GM20000 (cell line): ENCODE data around the gene CRPPA.

Source experiments
- DNase-seq: peaks from one replicate; pipeline ENCODE4 v3.0.0; 2012; ENCODE audit warnings: low spot score
- CTCF ChIP-seq: IDR thresholded peaks from 2 replicates; pipeline ENCODE4 v1.5.1; 2012; ENCODE audit warnings: mild to moderate bottlenecking, control low read depth; ENCODE audit errors: extremely low read depth, missing control alignments

The CRPPA gene

GRCh38 chr7:16400893-16401275 is 20.5 kb downstream of the CRPPA start:
- no peak for DNase-seq
- TF ChIP-seq CTCF = no peak

DNA sequence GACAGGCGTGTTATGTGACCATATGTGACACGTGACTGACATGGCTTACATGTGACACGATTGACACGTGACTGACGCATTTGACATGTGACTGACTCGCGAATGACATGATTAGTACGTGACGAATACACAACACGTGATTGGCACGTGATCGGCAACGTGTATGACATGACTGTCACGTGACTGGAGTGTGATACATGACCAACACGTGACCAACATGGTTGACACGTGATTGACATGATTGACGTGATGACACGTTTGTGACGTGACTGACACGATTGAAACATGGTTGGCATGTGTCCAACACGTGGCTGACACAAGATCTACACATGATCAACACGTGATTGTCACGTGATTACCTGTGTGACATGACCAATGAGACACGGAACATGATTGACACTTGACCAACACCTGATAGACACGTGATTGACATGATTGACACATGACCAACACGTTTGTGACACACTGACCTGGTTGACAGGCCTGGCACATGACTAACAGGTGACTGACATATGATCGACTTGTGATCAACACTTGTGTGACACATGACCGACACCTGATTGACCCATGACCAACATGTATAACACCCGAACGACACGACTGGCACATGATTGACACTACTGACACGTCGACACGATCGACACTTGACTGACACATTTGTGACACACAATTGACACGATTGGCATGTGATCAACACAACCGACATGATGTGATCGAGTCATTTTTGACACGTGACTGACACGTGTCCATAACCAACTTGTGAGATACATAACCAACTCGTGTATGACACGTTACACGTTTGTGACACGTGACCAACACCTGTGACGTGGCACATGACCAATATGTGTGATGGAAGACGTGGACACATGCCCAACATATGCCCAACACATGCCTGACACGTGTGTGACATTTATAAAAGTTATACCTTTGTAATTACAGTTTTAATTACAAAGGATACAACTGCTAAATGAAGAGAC is 21.1 kb downstream of the CRPPA start:
- no peak for TF ChIP-seq CTCF
- DNase-seq = no peak

- DNase-seq = no peak
- no peak for TF ChIP-seq CTCF
Measured at GRCh38 chr7:16399265-16399831, 22.0 kb downstream of the CRPPA start.

DNA sequence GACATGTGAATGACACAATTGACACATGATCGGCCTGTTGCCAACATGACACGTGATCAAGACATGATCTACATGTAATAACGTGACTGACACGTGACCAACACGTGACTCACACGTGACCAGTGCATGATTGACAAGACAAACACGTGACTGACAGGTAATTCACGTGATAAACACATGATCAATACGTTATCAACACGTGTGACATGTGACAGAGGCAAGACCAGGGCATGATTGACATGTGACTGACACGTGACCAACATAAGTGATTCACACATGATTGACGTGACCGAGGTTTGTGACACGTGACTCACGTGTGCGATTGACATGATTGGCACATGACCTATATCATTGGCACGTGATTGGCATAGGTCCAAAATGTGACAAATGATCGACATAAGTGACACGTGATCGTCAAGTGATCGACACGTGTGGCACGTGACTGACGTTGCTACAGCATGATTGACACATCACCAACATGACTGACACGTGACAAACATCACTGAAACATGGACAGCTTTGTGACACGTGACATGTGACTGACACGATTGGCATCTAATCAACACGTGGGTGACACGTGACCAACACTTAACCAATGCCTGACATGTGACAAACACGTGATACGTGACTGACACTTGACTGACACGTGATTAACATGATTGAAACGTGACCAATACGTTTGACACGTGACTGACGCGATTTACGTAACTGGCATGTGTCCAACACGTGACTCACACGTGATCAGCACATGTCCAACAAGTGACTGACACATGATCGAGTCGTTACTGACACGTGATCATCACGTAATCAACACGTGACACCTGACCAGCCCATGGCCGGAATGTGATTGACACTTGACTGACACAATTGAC is 23.0 kb downstream of the CRPPA start:
- no peak for DNase-seq
- TF ChIP-seq CTCF = no peak

GRCh38 chr7:16397501-16398145 is 23.7 kb downstream of the CRPPA start:
- TF ChIP-seq CTCF = no peak

GRCh38 chr7:16396766-16397500 is 24.4 kb downstream of the CRPPA start:
- no peak for DNase-seq
- TF ChIP-seq CTCF = no peak

More at GRCh38 chr7:16397501-16398145, 23.7 kb downstream of the CRPPA start:
- DNase-seq = no peak
